ENCODE measurements around the gene SHC3.

The SHC3 gene

DNA sequence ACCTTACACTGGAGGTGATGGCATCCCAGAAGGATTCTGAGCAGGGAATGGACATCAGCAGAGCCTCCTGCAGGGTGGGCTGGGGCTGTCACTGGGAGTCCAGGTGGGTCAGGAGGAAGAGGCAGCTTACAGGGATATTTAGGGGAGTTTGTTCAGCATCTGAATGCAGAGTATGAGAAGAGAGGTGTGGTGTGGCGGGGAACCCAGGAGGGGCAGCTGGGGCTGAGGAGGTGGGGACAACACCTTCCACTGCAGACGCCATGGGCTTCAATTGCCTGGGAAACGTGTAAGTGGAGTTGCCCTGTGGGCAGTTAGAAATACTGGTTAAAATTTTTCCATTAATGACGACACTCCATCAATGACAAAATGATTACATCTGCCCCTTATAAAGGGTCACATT, 153.9 kb downstream of the SHC3 start:
- no peak for DNase-seq (ENCODE audit: low read depth in 2 of 2)

DNA sequence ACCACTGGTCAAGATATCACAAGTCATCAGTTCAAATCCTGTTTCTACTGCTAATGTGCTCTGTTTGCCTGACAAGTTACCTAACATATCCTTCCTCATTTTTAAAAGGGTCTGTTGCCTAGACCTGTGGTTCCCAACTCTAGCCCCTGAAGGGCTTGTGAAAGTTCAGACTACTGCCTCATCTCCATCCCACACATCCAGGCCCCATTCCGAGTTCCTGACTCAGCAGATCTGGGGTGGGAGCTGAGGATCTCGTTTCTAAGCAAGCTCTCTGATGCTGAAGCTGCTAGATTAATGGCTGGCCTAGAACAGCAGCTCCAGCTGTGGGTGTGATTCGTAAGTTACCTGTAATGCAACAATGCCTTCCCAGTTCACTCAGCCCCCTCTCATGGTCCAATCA, 154.9 kb downstream of the SHC3 start:
- no peak for DNase-seq (ENCODE audit: low read depth in 2 of 2)

DNA sequence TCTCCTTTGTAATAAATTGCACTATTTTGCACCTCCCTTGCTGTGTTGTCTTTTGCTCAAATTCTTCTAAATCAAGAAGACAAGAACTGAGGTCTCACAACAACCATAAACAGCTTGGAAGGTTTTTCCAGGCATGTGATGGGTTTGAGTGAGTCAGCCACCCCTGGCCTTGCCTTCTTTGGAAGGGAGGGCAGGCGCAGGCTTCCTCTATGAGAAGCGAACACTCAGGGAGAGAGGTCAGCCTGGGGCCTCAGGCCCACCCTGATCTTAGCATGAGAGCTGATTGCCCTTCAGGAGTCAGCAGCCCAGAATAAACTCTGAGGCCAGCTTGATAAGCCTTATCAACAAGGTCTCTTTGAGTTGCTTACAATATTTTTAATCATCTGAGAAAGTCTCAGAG, 155.7 kb downstream of the SHC3 start:
- no peak for DNase-seq (ENCODE audit: low read depth in 2 of 2)

DNA sequence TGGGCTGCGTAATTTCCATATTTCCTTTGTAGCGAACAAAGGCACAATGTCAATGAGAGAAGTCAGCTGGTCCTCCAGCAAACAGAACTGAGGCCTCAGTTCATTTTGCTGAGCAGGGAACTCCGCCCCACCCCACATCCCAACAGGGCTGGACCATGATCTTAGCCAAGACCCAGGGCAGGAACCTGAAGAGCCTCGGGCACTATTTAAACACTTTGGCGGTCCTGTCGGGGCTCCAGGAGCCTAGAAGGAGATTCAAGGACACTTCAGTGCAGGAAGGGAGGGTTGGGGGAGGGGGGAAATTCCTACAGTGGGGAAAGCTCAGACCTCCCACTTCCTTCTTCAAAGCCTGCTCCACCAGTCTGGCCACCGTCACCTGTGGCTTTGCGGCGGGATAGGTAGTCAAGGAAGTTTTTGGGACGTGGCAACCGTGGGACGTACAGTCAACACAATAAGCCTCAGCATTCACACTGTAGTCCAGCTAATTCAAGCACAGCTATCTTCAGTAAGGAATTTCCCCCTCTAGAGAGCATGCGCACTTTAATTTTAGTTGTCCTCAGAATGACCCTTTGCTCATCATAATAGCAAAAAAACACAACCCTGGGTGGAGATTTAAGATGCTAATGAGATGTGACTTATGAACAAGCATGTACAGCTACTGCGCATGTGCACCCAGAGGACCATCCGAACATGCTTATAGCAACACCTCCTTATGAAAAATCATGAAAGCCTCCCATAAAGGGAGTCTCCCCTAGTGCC, 156.4 kb downstream of the SHC3 start:
- no peak for DNase-seq (ENCODE audit: low read depth in 2 of 2)

DNA sequence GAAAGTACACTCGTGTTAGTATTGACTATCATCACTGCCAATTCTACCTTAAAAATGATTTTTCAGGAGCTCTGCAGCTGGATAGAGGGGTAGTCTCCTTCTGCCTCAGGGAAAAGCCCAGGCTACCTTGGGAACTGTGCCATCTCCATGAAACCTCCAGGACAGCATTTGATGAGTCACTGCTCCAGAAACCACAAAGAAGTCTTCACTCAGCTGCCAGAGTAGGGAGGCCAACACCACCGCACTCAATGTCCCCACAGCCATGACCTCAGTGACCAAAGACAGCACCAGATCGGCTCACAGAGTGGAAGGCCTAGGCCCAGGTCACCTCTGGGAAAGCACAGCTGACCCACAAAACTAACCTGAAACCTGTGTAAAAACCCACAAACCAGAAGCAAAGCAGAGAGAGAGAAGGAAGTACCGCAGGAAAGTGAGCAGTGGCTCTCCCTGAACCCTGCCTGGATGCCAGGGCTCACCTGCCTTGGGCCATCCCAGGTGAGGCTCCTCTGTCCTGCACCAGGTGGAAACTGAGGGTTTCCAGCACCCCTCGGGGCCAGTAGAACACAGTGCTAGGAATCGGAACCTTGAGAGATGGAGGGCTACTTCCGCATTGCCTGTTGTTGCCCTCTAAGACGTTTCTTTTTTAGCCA, 157.3 kb downstream of the SHC3 start:
- DNase-seq (ENCODE audit: low read depth in 2 of 2), result no peak

DNA sequence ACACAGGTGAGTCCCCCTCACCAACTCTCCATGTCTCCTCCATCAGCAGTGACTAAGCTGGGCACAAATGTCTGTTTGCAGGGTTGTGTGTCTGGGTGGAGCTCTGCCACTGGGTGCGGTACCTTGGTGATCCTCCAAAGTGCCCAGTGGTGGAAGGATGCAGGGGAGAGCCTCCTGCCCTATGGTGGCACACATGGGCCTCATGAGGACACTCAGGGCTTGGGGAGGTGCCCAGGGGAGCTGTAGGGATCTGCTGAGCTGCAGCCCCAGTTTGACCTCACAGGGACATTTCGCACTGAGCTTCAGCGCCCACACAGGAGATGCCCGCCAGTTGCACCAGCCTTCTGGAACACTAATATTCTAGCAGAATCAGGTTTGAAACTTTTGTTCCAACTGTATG, 157.9 kb downstream of the SHC3 start:
- no peak for DNase-seq (ENCODE audit: low read depth in 2 of 2)

DNA sequence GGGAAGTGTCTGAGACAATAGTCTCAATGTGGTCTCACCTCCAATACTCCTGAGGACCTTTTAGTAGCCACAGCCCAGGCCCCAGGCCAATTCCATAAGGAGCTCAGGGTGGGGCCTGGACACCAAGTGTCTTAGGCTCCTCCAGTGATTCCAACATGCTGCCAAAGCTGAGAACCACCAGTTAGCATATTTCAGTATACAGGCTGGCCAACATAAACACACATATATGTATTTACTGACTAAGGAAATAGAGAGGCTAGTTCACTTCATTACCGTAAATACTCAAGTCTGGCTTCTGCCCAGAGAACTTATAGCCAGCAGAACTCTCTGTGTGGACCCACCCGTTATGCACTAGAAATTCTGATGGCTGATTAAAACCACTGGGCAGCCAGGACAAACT, 163.3 kb downstream of the SHC3 start:
- no peak for DNase-seq (ENCODE audit: low read depth in 2 of 2)

DNA sequence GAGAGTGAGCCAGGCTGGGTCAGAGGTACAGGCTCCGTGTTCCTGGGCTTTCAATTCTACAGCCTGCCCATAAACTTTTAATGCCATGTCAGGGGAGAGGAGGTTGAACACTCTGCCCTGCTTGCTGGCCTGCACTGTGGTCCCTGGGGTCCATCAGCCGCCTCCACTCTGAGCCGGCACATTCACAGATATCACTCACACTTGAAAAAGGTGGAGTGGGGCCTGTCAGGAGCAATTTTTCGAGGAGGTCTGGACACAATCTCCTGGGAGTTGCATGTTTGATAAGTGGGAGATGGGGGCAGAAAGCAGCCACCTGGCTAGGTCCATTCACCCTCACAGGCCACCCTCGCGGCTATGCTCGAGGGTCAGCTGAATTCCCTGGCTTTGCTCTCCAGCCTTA, 164.5 kb downstream of the SHC3 start:
- no peak for DNase-seq (ENCODE audit: low read depth in 2 of 2)

DNA sequence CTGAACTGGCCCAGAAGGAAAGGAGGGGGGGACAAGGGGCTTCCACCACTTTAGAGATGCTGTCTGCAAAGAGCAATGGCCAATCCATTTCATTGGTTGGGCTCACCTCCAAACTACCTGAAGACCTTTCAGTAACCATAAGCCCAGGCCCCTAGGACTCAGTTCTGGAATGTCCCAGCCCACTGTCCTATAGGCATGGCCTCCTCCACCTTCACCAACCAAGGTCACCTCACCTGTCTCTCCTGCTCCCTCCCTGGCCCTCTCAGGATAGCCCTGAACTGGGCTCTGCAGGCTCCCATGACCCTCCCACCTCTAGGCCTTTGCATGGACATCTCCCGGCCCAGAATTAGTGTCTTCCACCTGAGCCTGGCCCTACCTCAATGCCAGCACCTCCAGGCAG, 165.0 kb downstream of the SHC3 start:
- DNase-seq (ENCODE audit: low read depth in 2 of 2), result no peak

DNA sequence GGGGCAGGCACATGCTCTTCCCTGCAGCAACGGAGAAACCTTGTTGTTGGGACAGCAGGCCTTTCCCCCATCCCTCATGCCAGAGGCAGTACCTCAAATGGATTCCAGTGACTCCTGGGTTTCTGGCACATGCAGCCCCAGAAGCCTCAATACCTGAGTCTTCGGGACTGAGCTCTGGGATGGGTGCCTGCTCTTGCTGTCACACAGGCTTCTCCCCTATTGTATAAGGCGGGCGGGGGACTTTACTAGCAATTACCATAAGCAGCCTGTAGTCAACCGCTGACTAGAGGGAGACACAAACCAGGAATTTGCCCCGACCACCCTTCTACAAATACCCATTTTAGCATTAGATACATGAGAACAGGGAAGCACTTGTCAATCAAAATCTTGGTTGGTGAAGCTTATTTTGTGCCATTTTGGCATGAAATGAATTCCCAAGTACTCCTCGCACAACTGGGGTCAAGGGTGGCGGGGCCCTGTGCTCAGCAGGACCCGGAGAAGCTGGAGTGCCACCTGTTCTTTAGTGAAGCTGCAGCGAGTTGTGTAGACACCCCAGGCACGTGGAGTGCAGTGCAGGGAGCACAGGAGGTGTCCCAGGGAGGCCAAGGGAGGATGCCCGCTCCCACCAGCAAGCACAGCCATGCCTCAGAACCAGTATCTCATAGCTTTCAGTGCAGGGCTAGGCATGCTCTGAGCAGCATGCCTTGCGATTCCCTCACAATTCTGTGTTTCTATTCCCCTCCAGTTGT, 166.2 kb downstream of the SHC3 start:
- DNase-seq (ENCODE audit: low read depth in 2 of 2), result no peak

DNA sequence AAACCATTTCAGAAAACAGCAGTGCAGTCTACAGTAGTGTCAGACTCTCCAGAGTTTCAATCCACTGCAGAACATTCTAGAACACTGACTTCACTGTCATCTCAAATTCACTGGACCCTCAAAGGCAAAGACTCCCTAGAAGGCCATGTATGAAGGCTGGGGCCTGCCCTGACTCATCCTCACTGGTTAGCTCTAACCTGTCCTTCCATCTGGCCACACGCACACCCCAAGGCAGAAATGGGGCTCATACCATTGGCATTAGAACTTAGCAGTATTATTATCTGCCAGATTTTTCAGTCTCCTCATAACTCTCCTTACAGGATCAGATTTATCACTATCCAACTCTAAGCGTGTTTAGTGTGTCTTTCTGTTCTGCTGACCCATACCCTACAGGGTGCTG, 166.9 kb downstream of the SHC3 start:
- DNase-seq (ENCODE audit: low read depth in 2 of 2), result no peak

DNA sequence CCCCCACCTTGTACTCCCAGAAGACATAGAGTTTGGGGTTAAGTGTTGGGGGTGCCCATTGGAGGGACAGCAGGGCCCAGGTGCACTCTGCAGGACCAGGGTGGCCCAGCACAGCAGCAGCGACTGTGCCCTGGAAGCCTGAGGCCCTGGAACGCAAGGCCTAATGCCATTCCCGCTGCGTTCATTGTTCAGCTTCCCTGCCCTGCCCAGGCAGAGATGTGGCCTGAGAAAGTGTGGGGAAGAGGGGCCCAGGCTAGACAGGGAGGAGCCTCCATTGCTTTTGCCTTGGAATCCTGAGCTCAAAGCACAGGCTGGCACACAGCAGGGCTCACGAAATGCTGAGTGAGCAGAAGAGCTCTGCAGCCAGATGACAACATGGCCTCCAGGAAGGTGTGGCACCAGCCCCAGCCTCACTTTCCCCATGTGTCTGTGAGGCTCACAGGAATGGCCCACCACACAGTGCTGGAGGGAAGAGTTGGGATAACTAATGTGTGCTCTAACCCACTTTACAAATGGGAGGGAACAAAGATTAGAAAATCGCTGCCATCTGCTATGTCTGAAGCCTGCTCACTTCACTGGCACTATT, 168.0 kb downstream of the SHC3 start:
- no peak for DNase-seq (ENCODE audit: low read depth in 2 of 2)

DNA sequence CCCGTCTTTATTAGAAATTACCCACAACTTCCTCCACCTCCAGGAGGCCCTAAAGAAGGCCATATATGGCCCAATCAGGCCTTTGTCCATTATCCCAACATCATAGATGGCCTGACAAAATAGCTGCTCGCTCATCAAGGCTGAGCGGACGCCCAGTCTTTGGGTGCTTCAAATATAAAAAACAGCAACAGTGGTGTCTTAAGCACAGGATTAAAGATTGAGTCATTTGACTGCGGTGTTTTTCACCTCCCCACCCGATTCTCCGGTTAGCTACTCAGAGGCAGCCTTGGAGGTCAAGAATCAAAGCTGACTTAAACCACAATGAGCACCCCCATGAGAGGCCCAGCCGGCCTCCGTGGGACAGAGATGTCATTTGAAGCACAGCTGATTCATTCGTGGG, 168.6 kb downstream of the SHC3 start:
- DNase-seq (ENCODE audit: low read depth in 2 of 2), result no peak

DNA sequence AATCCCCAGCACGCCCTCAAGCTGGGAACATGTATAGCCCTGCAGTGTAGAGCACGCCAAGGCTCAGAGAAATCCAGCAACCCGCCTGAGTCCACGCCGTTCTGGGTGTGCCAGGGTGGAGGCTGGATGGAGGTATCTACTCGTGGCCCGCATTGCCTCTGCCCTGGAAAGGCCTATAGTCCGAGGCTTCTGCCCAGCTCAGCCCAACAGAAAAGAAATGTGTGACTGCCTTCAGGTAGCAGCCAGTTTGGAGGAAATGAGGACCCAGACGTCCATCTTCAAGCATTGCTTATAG, 169.1 kb downstream of the SHC3 start:
- no peak for DNase-seq (ENCODE audit: low read depth in 2 of 2)

DNA sequence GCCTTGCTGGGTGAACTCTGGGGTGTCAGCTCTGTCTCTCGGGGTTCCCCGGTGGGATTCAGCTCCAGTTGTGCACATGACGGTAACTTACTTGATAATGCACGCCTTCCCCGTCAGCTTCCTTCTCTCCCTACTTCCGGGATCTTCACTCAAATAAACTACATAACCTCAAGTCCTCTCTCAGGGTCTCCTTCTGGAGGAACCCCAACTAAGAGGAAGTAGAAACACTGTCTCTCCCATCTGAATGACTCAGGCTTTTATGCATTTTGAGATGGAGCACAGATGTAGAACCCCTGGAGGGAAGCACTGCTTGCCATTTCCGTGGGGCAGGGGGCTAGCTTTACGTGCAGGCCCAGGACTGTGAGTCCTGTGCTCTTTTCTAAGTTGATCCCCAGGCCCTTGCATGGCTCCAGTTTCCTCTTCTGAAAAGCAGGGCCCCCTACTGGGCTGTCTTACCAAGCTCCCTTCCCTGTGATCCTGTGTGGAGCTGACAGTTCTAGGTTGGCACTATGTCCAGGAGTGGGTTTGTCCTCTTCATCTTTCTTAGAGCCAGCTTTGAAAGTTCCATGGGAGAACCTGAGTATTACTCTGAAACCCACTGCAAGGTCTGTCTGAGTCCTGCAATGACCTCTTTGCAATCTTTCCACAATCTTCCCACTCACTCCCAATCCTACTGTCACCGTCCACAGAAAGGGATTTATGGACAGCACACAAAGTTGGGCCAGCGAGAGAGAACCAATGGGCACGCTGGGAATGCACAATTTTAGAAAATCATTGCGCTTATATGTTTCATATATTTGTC, 169.7 kb downstream of the SHC3 start:
- no peak for DNase-seq (ENCODE audit: low read depth in 2 of 2)

DNA sequence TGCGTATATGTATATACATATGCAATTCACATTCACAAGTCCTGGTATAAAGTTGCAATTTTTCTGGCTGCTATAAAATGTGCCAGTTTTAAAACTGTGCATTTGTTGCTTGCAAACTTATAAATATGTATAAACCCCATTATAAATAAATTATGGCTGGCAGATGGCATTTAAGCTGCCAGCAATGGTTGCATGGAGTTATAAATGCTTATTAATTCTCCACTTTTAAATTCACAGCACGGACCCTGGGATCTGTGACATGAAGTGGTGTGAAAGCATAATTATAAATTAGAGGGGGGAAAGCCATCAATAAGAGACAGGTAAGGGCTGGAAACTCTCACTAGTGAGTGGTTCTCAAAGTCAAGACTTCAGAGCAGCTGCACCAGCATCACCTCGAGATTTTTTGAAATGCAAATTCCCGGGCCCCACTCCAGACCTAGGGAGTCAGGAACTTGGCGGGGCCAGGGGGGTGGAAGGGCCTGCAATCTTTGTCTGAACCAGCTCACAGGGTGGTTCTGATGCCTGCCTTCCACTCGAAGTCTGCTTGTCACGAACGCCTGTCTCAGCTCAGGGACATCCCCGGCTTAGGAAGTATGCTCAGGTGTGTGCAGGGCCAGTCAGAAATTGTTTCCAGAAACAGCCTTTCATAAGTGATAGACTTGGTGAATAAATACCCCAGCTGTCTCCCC, 170.4 kb downstream of the SHC3 start:
- no peak for DNase-seq (ENCODE audit: low read depth in 2 of 2)

DNA sequence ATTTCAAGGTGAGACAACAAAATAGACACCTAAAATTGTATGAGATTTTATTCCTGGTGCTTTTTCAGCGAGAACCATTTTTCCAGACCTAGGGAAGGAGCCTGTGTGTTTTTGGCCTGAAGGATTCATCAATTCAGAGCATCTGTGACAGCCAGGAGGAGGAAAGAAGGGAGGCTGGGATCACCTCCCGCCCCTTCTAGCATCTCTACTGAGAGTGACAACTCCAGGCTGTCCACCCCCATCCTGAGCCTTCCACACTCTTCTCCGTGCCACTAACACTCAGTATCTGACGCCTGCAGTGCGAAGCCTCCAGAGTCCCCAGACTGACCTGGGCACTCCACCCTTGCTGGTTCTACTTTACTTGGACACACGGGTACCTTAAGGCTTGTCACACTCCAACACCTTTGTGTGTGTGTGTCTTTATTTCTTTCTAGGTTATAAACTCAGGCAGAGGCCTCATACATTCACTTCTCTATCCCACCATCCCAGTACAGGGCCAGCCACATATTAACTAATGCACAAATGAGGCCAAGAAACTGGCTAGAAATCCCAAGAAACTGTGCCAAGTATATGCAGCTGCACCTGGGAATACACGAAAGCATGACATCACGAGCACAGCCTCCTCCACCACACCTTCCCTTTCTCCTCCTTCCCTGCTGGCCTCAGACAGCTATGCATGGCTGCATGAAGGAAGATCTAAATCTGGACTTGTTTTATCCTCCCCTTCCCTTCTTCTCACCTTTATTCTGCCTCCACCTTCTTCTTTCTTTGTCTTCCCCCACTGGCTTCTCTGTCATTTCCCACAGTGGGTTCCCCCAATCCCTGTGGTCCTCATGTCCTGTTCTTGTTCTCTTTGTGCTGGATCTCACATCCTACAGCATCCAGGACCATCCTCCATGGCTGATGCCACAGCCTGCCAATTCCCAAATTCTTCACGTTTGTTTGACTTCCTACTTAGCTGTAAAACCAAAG, 171.3 kb downstream of the SHC3 start:
- DNase-seq (ENCODE audit: low read depth in 2 of 2), result no peak

DNA sequence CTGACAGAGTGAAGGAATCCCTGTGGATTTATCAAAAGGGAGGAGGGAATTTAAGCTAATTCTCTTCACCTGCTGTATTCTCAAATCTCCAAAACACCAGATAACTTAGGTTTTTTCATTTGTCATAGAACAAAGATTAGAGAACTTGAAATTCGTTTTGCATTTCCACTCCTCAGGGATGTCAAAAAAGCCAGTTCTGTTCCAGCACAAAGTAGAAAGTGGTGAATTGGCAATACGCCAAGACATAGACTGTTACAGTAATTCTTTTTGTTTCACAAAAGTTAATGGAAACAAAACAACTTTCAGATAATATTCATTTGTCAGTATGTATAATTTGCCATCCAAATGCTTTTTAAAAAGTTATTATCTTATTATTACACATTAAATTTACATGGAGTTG, 172.4 kb downstream of the SHC3 start:
- DNase-seq (ENCODE audit: low read depth in 2 of 2), result no peak

DNA sequence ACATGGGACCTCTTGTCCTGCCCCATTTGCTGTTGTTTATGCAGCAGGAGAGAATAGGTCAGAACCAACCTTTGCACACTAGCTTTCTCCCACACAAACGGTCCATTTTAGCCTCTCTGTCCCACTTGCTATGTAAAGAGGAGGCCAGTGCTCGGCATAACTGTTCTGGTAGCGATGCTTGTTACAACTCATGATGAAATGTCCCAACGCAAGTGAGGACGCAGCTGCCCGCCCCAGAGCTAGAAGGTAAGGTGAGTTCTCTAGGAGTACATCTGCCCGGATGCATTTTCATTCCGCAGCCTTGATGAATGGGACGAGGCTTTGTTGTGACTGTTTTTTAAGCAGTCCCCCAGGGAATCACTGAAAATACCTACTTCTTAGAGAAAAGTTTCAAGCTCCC, 173.3 kb downstream of the SHC3 start:
- DNase-seq (ENCODE audit: low read depth in 2 of 2), result no peak

DNA sequence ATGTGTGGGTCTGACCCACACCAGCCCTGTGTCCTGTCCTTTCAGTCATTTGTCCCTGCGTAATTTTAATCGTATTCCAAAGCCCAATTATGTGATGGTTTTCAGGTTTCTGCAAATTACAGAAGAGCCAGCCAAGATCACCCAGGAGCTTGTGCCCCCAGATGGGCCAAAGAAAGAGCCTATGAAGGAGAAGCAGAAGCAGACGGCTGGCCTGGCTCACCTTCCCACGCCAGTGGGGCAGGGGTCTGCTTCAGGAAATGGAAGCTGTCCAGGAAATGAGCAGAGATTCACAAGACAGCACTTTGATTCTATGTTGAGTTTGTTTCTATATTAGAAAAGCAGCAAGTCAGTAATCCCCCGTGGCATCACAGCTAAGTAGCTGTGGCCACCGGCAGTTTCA, 175.6 kb downstream of the SHC3 start:
- no peak for DNase-seq (ENCODE audit: low read depth in 2 of 2)

Data from stimulated activated CD4-positive, alpha-beta T cell treated with anti-CD3 and anti-CD28 coated beads, Interleukin-1b, Interleukin-23, amount 100 ng/mL, for 1 hour (primary cell).